HTR-8/SVneo (cell line): ENCODE results near the gene DLD.
A peak's percentile ranks its signal among the peaks of the same experiment; 100 is the strongest.

Source experiments
- DNase-seq: peaks from one replicate; pipeline ENCODE4 v3.0.0; 2011; ENCODE audit warnings: low spot score, mixed read lengths; ENCODE audit not compliant: insufficient read length
- FAIRE-seq: peaks from 2 replicates; lab custom pipeline; 2011; peaks lifted over from hg19 to GRCh38; lab: Jason Lieb, UNC

The DLD gene

DNA sequence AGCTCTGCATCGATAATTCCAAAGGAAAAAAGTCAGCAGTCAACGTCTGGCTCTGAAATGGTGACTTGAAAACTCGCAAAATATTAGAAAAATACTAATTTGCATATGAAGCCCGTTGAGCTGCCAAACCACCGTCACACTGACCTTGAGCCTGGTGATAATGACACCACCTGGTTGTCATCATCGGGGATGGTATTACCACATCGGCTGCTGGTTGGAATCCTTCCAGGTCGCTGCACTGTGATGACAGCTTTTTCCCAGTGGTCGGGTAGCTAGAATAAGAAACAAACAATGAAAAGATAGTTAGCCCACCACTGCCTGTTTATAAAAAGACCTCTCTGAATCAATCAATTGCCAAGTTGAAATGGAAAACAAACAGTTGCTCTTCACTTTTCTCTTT, 70.4 kb downstream of the DLD start:
- FAIRE-seq: no peak
- no peak for DNase-seq

- DNase-seq (no peak), FAIRE-seq (no peak)
These were observed 71.8 kb downstream of the DLD start for GRCh38 chr7:107962817-107963216.

DNA sequence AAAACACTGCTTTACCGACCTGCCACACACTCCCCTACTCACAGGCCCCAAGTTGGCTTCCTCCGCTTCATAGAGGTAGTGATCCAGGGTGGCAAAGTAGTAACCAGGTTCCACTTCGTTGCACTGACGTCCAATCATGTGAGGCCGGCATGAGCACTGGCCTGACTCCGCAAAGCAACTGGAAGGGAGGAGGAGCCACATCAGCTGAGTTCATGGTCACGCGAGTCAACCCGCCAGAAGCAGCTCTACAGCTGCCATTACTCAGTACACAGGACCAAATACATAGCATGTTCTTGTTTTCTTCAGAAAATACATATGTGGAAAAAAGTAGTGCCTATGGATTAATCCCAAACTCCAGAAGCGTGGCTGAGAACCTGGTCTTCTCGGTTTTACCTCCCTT, 73.5 kb downstream of the DLD start:
- DNase-seq (no peak), FAIRE-seq (no peak)

DNA sequence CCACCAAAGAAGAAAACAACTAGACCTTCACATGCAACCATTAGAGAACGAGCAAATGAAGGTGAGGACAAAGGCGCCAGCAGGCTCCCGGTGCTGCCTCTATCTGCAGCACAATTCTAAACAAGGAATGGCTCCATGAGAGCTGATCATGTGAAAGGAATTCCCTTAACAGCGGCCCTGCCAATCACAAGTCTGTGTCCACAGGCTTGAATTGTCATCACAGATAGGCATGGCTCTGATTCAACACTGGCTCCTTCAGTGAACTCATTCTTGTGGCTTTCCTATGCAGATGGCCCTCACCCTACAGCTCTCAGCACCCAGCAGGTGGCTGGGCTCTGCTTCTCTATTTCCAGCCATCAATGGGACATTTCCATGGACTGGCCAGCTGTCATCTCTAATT, 75.7 kb downstream of the DLD start:
- DNase-seq (peak; percentile 54), FAIRE-seq (no peak)

DNA sequence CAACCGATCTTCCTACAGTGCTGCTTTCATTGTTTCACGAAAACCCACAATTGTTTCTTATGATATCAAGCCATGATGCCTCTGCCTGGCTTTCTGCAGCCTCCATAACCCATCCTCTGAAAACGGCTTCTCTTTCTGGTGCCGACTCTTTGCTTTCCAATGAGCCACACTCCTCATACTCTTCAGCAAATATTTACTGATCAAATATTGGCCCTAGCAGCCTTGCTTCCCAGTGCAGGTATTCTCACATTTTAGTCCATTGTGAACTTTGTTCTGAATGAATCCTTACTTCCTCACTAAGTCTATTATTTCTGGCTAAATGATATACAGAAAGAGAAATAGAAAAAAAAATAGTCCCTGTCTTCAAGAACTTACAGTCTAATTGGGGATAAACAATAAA, 76.4 kb downstream of the DLD start:
- FAIRE-seq (no peak), DNase-seq (no peak)

DNA sequence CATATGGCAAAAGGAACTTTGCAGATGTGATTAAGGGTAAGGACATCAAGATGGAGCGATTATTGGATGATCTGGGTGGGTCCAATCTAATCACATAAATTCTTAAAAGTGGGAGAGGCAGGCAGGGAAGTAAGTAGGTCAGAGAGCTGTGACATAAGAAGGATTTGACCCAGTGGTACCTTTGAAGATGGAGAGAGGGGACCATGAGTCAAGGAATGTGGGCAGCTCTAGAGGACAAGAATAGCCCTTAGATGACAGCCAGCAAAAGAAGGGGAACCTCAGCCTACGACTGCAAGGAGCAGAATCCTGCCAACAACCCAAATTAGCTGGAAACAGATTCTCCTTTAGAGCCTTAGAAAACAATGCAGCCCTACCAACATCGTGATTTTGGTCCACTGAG, 77.5 kb downstream of the DLD start:
- DNase-seq (no peak), FAIRE-seq (no peak)

GRCh38 chr7:107969856-107970255, 78.9 kb downstream of the DLD start:
- FAIRE-seq: no peak
- no peak for DNase-seq
